Measurements from ENCODE around the gene CALHM4.
A peak's percentile ranks its signal among the peaks of the same experiment; 100 is the strongest.

Gene CALHM4

GRCh38 chr6:116560130-116560529, 6.6 kb downstream of the CALHM4 start:
- H3K4me3 ChIP-seq (ENCODE audit: low read length), result no peak overlapping the region
- no peak for TF ChIP-seq ZNF274 (IDR thresholded peaks at IDR 0.05; ENCODE audit: low read depth, low read length)

GRCh38 chr6:116561377-116562018, 7.9 kb downstream of the CALHM4 start:
- H3K4me3 ChIP-seq (ENCODE audit: low read length), result no peak overlapping the region
- no peak for TF ChIP-seq ZNF274 (IDR thresholded peaks at IDR 0.05; ENCODE audit: low read depth, low read length)

GRCh38 chr6:116562019-116562403, 8.5 kb downstream of the CALHM4 start:
- H3K4me3 ChIP-seq (ENCODE audit: low read length), result no peak overlapping the region
- TF ChIP-seq ZNF274 (IDR thresholded peaks at IDR 0.05; ENCODE audit: low read depth, low read length), result no peak

- H3K4me3 ChIP-seq (ENCODE audit: low read length), result no peak overlapping the region
- TF ChIP-seq ZNF274 (IDR thresholded peaks at IDR 0.05; ENCODE audit: low read depth, low read length), result no peak
Measured at GRCh38 chr6:116562614-116563013, 9.1 kb downstream of the CALHM4 start.

GRCh38 chr6:116563830-116564229, 10.3 kb downstream of the CALHM4 start:
- no peak for TF ChIP-seq ZNF274 (IDR thresholded peaks at IDR 0.05; ENCODE audit: low read depth, low read length)
- H3K4me3 ChIP-seq (ENCODE audit: low read length), result no peak overlapping the region

GRCh38 chr6:116564311-116564710, 10.8 kb downstream of the CALHM4 start:
- H3K4me3 ChIP-seq (ENCODE audit: low read length), result no peak overlapping the region
- no peak for TF ChIP-seq ZNF274 (IDR thresholded peaks at IDR 0.05; ENCODE audit: low read depth, low read length)

- no peak for TF ChIP-seq ZNF274 (IDR thresholded peaks at IDR 0.05; ENCODE audit: low read depth, low read length)
- H3K4me3 ChIP-seq (ENCODE audit: low read length), result no peak overlapping the region; the same call in 1 of the 2 replicates
Measured at GRCh38 chr6:116564921-116565872, 11.6 kb downstream of the CALHM4 start.

- no peak overlapping the region for H3K4me3 ChIP-seq (ENCODE audit: low read length)
- TF ChIP-seq ZNF274 (IDR thresholded peaks at IDR 0.05; ENCODE audit: low read depth, low read length), result no peak
Measured at GRCh38 chr6:116568111-116568510, 14.6 kb downstream of the CALHM4 start.

- no peak overlapping the region for H3K4me3 ChIP-seq (ENCODE audit: low read length)
- TF ChIP-seq ZNF274 (IDR thresholded peaks at IDR 0.05; ENCODE audit: low read depth, low read length), result no peak
Measured at GRCh38 chr6:116568821-116569755, 15.5 kb downstream of the CALHM4 start.

GRCh38 chr6:116570856-116571682, 17.5 kb downstream of the CALHM4 start, which contains the start of gene RWDD1:
RWDD1 (plus strand) TSS chr6:116571504; CDS start chr6:116571583, 79 bp downstream.
- TF ChIP-seq ZNF274 (IDR thresholded peaks at IDR 0.05; ENCODE audit: low read depth, low read length), result no peak
- H3K4me3 ChIP-seq (ENCODE audit: low read length), result peak within 1 kb of the TSS; percentile 96

- no peak for TF ChIP-seq ZNF274 (IDR thresholded peaks at IDR 0.05; ENCODE audit: low read depth, low read length)
- H3K4me3 ChIP-seq (ENCODE audit: low read length), result peak overlapping the region; percentile 91
Measured at GRCh38 chr6:116571683-116572000, 18.1 kb downstream of the CALHM4 start.

- no peak for TF ChIP-seq ZNF274 (IDR thresholded peaks at IDR 0.05; ENCODE audit: low read depth, low read length)
- H3K4me3 ChIP-seq (ENCODE audit: low read length), result peak overlapping the region; percentile 91
Measured at GRCh38 chr6:116572162-116572561, 18.6 kb downstream of the CALHM4 start.

GRCh38 chr6:116575227-116575626, 21.7 kb downstream of the CALHM4 start:
- no peak overlapping the region for H3K4me3 ChIP-seq (ENCODE audit: low read length)
- no peak for TF ChIP-seq ZNF274 (IDR thresholded peaks at IDR 0.05; ENCODE audit: low read depth, low read length)

All from GM08714 (cell line).